Suprapubic skin (tissue), 4 donors: ENCODE data around the gene CORO1C. TPM values are rescaled to one million over a fixed set of nuclear protein-coding genes. Genes with fewer than 3 reads are reported as not detected.
"Not testable (repeated sequence)": the region's sequence is repeated elsewhere in the genome, so short reads cannot be mapped to it uniquely, and the experiment has no call there.

ENCODE experiments used
- DNase-seq, 2 donors: peaks; one replicate each; pipeline ENCODE4 v3.0.0-alpha.2; 2019; ENCODE audit warnings: low spot score in 2 of 2
- H3K27ac ChIP-seq: fragments of 200-600 bp; sonication (generic); one replicate; pipeline ENCODE4 v1.5.1; 2019
- H3K27me3 ChIP-seq: fragments of 200-600 bp; sonication (generic); one replicate; pipeline ENCODE4 v1.5.1; 2019
- H3K36me3 ChIP-seq: fragments of 200-600 bp; sonication (generic); one replicate; pipeline ENCODE4 v1.5.1; 2019
- H3K4me1 ChIP-seq: fragments of 200-600 bp; sonication (generic); one replicate; pipeline ENCODE4 v1.5.1; 2019
- H3K4me3 ChIP-seq: fragments of 200-600 bp; sonication (generic); one replicate; pipeline ENCODE4 v1.5.1; 2019; ENCODE audit warnings: mild to moderate bottlenecking
- H3K9me3 ChIP-seq: fragments of 200-600 bp; sonication (generic); one replicate; pipeline ENCODE4 v1.5.1; 2019
- CTCF ChIP-seq, 2 donors: fragments of 200-600 bp in 1 of 2; fragments of 450-650 bp in 1 of 2; sonication (generic) in 1 of 2; IDR thresholded peaks; one replicate each; pipeline ENCODE4 v1.5.1; 2016 to 2019; ENCODE audit warnings: antibody characterized with exemption in 2 of 2, mild to moderate bottlenecking in 1 of 2, moderate library complexity in 1 of 2
- EP300 ChIP-seq: sonication (generic); formaldehyde crosslinking; IDR thresholded peaks from one replicate; pipeline ENCODE4 v1.6.1; 2017; ENCODE audit warnings: antibody characterized with exemption
- POLR2A ChIP-seq, 2 donors: fragments of 450-650 bp; IDR thresholded peaks; one replicate each; pipeline ENCODE4 v1.6.1; 2017; ENCODE audit warnings: antibody characterized with exemption in 2 of 2, mild to moderate bottlenecking in 2 of 2, moderate library complexity in 2 of 2
- POLR2AphosphoS5 ChIP-seq, 3 donors: sonication (generic); formaldehyde crosslinking; IDR thresholded peaks; one replicate each; pipeline ENCODE4 v1.6.1; 2017; ENCODE audit warnings: antibody characterized with exemption in 3 of 3
- WGBS: methylation state at CpG from one replicate; pipeline ENCODE4 v1.1.5; 2018; 5-methylcytosine and 5-hydroxymethylcytosine counted together
- total RNA-seq, 4 donors: library from RNA; depleted of rRNA; stranded (reverse); fragments of >200 nt; gene quantifications; one replicate each; pipeline ENCODE4 v1.1.0, GENCODE V29; 2016

The CORO1C gene
- total RNA-seq, 4 donors from 2014 or later = 117 to 175 (median 142) TPM

DNA sequence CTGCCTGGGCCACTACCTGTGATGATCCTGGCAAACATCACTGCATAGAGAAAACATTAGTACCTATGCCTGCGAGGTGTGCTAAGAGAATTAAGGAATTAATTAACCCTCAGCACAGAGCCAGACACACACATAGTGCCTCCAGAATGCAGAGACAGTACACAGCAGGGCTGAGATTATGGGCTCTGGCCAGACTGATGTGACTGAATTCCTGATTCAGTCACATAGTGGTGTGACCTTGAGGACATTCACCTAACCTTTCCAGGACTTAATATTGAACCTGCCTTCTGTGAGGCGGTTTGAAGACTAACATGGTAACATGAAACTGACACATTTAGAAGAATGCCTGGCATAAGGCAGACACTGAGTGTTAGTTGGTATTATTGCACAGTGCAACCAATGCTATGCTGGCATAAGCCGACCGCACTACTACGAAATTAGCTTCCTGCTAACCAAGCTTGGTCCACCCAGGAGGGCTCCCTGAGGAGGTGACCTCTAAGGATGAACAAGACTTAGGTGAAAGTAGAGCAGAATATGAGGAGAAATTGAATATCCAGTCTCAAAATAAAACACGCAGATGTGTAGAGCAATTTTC lies 65.6 kb downstream of the CORO1C start:
- Histone ChIP-seq H3K27ac (peak overlapping the region; percentile 88), H3K27me3 (no peaks in the 10 kb centered on the region), H3K9me3 (no peaks in the 10 kb centered on the region), H3K36me3 (peaks cover 10% of the 10 kb centered on the region), H3K4me1 (peaks cover 61% of the 10 kb centered on the region), H3K4me3 (no peak overlapping the region)
- 74% methylated on average over 6 of the region's 6 CpGs for WGBS
- TF ChIP-seq POLR2AphosphoS5 (IDR thresholded peaks at IDR 0.05) (no peak), POLR2A (IDR thresholded peaks at IDR 0.05) (no peak), CTCF (IDR thresholded peaks at IDR 0.05) (no peak), EP300 (no peak)
- DNase-seq = no peak

- peak in 2 of 3 donors; percentile 78 to 86 for TF ChIP-seq POLR2AphosphoS5 (IDR thresholded peaks at IDR 0.05)
- peak; percentile 88 to 96 for TF ChIP-seq CTCF (IDR thresholded peaks at IDR 0.05)
- TF ChIP-seq POLR2A (IDR thresholded peaks at IDR 0.05) = no peak
- Histone ChIP-seq H3K36me3 (peaks cover 15% of the 10 kb centered on the region), H3K27me3 (no peaks in the 10 kb centered on the region), H3K4me1 (peaks cover 61% of the 10 kb centered on the region), H3K27ac (peak overlapping the region; percentile 88), H3K4me3 (no peak overlapping the region), H3K9me3 (no peaks in the 10 kb centered on the region)
- WGBS = 0% methylated on average over 5 of the region's 5 CpGs
- DNase-seq = peak; percentile 91 to 93
These were observed 66.7 kb downstream of the CORO1C start for GRCh38 chr12:108664338-108665258.

DNA sequence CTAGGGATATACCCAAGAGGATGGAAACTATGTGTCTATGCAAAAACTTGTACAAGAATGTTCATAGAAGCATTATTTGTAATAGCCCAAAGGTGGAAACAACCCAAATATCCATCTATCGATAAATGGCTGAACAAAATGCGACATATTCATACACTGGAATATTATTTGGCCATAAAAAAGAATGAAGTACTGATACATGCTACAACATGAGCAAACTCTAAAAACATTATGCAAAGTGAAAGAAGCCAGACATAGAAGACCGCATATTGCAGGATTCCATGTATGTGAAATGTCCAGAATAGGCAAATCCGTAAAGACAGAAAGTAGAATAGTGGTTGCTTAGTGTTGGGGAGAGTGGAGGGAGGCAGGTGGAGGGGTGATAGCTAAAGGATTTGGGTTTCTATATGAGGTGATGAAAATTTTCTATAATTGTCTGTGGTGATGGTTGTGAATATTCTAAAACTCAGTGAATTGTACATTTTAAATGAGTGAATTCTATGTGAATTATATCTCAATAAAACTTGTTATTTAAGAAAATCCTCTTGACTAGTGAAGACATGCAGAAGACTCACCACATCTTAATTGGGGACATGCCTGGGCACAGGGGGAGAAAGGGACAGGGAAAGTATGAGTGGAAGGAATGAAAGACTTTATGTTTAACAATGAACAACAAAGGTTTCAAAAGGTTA lies 67.8 kb downstream of the CORO1C start:
- TF ChIP-seq CTCF (IDR thresholded peaks at IDR 0.05) = no peak
- TF ChIP-seq EP300 = no peak
- no peak for TF ChIP-seq POLR2A (IDR thresholded peaks at IDR 0.05)
- no peak for TF ChIP-seq POLR2AphosphoS5 (IDR thresholded peaks at IDR 0.05)
- no peak for DNase-seq
- Histone ChIP-seq H3K9me3 (no peaks in the 10 kb centered on the region), H3K27ac (peak overlapping the region; percentile 88), H3K27me3 (no peaks in the 10 kb centered on the region), H3K4me1 (peaks cover 55% of the 10 kb centered on the region), H3K36me3 (peaks cover 22% of the 10 kb centered on the region), H3K4me3 (no peak overlapping the region)
- 91% methylated on average over 4 of the region's 4 CpGs for WGBS

GRCh38 chr12:108658115-108658514 lies 73.2 kb downstream of the CORO1C start:
- H3K27me3 ChIP-seq = not testable (repeated sequence)

DNA sequence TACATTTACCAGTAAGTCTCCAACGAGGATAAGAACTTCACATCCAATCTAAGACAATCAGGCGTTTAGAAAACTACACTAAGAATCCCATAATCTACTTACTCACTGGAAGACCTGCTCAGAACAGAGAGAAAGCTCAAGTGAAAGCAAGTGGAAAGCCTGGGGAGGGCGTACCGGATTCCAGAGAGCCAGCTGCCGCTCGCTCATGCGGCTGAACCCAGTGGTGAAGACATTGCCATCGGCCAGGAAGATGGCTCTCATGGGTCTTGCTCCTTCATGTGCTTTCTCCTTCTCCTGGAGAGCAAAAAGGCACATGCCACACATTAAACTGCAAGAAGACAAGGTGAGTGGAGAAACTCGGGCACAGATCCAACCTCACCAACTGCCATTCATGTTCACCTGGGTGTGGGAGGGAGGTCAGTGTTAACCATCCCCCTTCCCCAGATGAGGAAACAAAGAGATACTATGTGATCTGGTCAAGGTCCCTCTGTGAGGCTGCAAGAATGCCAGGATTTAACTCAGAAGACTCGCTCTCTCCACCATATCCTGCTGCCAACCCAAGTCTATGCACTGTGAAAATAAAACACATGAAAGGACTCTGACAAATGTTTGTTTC lies 74.1 kb downstream of the CORO1C start:
- TF ChIP-seq EP300 (no peak), POLR2A (IDR thresholded peaks at IDR 0.05) (no peak)
- H3K27ac ChIP-seq = no peak overlapping the region
- DNase-seq = no peak
- H3K27me3 ChIP-seq = no peaks in the 10 kb centered on the region
- peaks cover 78% of the 10 kb centered on the region for H3K36me3 ChIP-seq
- no peaks in the 10 kb centered on the region for H3K4me1 ChIP-seq
- H3K9me3 ChIP-seq = no peaks in the 10 kb centered on the region
- no peak overlapping the region for H3K4me3 ChIP-seq
- 82% methylated on average over 10 of the region's 10 CpGs for whole genome bisulfite sequencing

More at GRCh38 chr12:108658115-108658514, 73.2 kb downstream of the CORO1C start:
- not testable (repeated sequence) for DNase-seq, H3K27ac ChIP-seq, H3K4me3 ChIP-seq, H3K9me3 ChIP-seq, H3K4me1 ChIP-seq
- H3K36me3 ChIP-seq = peaks cover 69% of the 10 kb centered on the region
- WGBS = 93% methylated on average over 4 of the region's 4 CpGs

DNA sequence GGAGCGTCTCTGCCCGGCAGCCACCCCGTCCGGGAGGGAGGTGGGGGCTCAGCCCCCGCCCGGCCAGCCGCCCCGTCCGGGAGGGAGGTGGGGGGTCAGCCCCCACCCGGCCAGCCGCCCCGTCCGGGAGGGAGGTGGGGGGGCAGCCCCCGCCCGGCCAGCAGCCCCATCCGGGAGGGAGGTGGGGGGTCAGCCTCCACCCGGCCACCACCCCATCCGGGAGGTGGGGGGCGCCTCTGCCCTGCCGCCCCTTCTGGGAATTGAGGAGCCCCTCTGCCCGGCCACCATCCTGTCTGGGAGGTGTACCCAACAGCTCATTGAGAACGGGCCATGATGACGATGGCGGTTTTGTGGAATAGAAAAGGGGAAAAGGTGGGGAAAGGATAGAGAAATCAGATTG lies 75.1 kb downstream of the CORO1C start:
- peaks cover 80% of the 10 kb centered on the region for H3K36me3 ChIP-seq
- not testable (repeated sequence) for H3K27me3 ChIP-seq, H3K4me1 ChIP-seq, H3K9me3 ChIP-seq, DNase-seq, H3K4me3 ChIP-seq, H3K27ac ChIP-seq
- 96% methylated on average over 6 of the region's 24 CpGs for WGBS

DNA sequence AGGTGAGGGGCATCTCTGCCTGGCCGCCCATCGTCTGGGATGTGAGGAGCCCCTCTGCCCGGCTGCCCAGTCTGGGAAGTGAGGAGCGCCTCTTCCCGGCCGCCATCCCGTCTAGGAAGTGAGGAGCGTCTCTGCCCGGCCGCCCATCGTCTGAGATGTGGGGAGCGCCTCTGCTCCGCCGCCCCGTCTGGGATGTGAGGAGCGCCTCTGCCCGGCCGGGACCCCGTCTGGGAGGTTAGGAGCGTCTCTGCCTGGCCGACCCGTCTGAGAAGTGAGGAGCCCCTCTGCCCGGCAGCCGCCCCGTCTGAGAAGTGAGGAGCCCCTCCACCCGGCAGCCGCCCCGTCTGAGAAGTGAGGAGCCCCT lies 75.5 kb downstream of the CORO1C start:
- DNase-seq, H3K27me3 ChIP-seq, H3K9me3 ChIP-seq, H3K4me3 ChIP-seq, H3K27ac ChIP-seq, H3K4me1 ChIP-seq: not testable (repeated sequence)
- WGBS = 93% methylated on average over 21 of the region's 28 CpGs
- peaks cover 84% of the 10 kb centered on the region for H3K36me3 ChIP-seq

DNA sequence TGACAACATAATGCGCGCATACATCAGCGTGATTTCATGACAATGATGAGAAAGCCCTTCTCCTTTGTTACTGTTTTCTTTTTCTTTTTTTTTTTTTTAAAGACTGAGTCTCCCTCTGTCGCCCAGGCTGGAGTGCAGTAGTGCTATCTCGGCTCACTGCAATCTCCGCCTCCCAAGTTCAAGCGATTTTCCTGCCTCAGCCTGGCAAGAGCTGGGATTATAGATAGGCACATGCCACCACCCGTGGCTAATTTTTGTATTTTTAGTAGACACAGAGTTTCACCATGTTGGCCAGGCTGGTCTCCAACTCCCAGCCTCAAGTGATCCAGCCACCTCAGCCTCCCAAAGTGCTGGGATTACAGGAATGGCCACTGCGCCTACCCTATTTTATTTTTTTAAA lies 76.7 kb downstream of the CORO1C start:
- not testable (repeated sequence) for H3K27ac ChIP-seq, H3K4me1 ChIP-seq, H3K9me3 ChIP-seq, H3K4me3 ChIP-seq, DNase-seq, H3K27me3 ChIP-seq
- peaks cover 90% of the 10 kb centered on the region for H3K36me3 ChIP-seq
- WGBS = 85% methylated on average over 9 of the region's 9 CpGs
